SK-N-SH treated with all-trans-retinoic acid at 6 μM for 48 hours (cell line): ENCODE measurements around the gene CRELD2.

Experiments
- CSRNP3 ChIP-seq: fragments of 250-450 bp; sonication (Bioruptor Pico); IDR thresholded peaks from 2 replicates; pipeline ENCODE4 v1.5.1; 2021; ENCODE audit warnings: mild to moderate bottlenecking, moderate library complexity
- GLIS3 ChIP-seq: fragments of 250-450 bp; sonication (Bioruptor Pico); IDR thresholded peaks from 2 replicates; pipeline ENCODE4 v1.5.0; 2020; ENCODE audit warnings: mild to moderate bottlenecking, moderate library complexity
- ISL1 ChIP-seq: fragments of 250-450 bp; sonication (Bioruptor Pico); IDR thresholded peaks from 2 replicates; pipeline ENCODE4 v2.1.2; 2022; ENCODE audit warnings: mild to moderate bottlenecking, moderate library complexity
- RARB ChIP-seq: fragments of 250-450 bp; sonication (Bioruptor Pico); IDR thresholded peaks from 2 replicates; pipeline ENCODE4 v1.8.0; 2021; ENCODE audit warnings: mild to moderate bottlenecking, moderate library complexity
- TOX ChIP-seq: fragments of 250-450 bp; sonication (Bioruptor Pico); IDR thresholded peaks from 2 replicates; pipeline ENCODE4 v1.8.0; 2021; ENCODE audit warnings: mild to moderate bottlenecking, moderate library complexity, borderline replicate concordance
- ZFP3 ChIP-seq: fragments of 250-450 bp; sonication (Bioruptor Pico); IDR thresholded peaks from 2 replicates; pipeline ENCODE4 v1.5.0; 2020; ENCODE audit warnings: mild to moderate bottlenecking, moderate library complexity
- TF ChIP-seq, protein P1 (sequence below): fragments of 250-450 bp; sonication (Bioruptor Pico); IDR thresholded peaks from 2 replicates; pipeline ENCODE4 v1.5.0; 2020; ENCODE audit warnings: mild to moderate bottlenecking, moderate library complexity
- TF ChIP-seq, protein P2 (sequence below): fragments of 250-450 bp; sonication (Bioruptor Pico); IDR thresholded peaks from 2 replicates; pipeline ENCODE4 v1.8.0; 2020; ENCODE audit warnings: mild to moderate bottlenecking, moderate library complexity, borderline replicate concordance
- TF ChIP-seq, protein P3 (sequence below): fragments of 250-450 bp; sonication (Bioruptor Pico); IDR thresholded peaks from 2 replicates; pipeline ENCODE4 v1.5.1; 2020; ENCODE audit warnings: low read depth, mild to moderate bottlenecking, moderate library complexity

GRCh38 chr22:49887702-49888101 lies 30.7 kb upstream of the CRELD2 start:
- TF ChIP-seq, protein P1, sequence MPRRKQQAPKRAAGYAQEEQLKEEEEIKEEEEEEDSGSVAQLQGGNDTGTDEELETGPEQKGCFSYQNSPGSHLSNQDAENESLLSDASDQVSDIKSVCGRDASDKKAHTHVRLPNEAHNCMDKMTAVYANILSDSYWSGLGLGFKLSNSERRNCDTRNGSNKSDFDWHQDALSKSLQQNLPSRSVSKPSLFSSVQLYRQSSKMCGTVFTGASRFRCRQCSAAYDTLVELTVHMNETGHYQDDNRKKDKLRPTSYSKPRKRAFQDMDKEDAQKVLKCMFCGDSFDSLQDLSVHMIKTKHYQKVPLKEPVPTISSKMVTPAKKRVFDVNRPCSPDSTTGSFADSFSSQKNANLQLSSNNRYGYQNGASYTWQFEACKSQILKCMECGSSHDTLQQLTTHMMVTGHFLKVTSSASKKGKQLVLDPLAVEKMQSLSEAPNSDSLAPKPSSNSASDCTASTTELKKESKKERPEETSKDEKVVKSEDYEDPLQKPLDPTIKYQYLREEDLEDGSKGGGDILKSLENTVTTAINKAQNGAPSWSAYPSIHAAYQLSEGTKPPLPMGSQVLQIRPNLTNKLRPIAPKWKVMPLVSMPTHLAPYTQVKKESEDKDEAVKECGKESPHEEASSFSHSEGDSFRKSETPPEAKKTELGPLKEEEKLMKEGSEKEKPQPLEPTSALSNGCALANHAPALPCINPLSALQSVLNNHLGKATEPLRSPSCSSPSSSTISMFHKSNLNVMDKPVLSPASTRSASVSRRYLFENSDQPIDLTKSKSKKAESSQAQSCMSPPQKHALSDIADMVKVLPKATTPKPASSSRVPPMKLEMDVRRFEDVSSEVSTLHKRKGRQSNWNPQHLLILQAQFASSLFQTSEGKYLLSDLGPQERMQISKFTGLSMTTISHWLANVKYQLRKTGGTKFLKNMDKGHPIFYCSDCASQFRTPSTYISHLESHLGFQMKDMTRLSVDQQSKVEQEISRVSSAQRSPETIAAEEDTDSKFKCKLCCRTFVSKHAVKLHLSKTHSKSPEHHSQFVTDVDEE (CRISPR knock-in tag): no peak
- TF ChIP-seq, protein P2, sequence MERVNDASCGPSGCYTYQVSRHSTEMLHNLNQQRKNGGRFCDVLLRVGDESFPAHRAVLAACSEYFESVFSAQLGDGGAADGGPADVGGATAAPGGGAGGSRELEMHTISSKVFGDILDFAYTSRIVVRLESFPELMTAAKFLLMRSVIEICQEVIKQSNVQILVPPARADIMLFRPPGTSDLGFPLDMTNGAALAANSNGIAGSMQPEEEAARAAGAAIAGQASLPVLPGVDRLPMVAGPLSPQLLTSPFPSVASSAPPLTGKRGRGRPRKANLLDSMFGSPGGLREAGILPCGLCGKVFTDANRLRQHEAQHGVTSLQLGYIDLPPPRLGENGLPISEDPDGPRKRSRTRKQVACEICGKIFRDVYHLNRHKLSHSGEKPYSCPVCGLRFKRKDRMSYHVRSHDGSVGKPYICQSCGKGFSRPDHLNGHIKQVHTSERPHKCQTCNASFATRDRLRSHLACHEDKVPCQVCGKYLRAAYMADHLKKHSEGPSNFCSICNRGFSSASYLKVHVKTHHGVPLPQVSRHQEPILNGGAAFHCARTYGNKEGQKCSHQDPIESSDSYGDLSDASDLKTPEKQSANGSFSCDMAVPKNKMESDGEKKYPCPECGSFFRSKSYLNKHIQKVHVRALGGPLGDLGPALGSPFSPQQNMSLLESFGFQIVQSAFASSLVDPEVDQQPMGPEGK (CRISPR knock-in tag): no peak
- TF ChIP-seq RARB (CRISPR knock-in tag) (no peak), ZFP3 (CRISPR knock-in tag) (no peak), CSRNP3 (CRISPR knock-in tag) (no peak), TOX (no peak), GLIS3 (CRISPR knock-in tag) (no peak), ISL1 (CRISPR knock-in tag) (no peak)
- TF ChIP-seq, protein P3, sequence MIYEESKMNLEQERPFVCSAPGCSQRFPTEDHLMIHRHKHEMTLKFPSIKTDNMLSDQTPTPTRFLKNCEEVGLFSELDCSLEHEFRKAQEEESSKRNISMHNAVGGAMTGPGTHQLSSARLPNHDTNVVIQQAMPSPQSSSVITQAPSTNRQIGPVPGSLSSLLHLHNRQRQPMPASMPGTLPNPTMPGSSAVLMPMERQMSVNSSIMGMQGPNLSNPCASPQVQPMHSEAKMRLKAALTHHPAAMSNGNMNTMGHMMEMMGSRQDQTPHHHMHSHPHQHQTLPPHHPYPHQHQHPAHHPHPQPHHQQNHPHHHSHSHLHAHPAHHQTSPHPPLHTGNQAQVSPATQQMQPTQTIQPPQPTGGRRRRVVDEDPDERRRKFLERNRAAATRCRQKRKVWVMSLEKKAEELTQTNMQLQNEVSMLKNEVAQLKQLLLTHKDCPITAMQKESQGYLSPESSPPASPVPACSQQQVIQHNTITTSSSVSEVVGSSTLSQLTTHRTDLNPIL (CRISPR knock-in tag): no peak
